CD4-positive, CD25-positive, alpha-beta regulatory T cell (primary cell): ENCODE results near the gene RPL36A. TPM values are rescaled to one million over a fixed set of nuclear protein-coding genes. Genes with fewer than 3 reads are reported as not detected.

Experiments used
- ATAC-seq, 2 donors: fragments of 150-1000 bp; cut with Tn5 transposase; one replicate each; pipeline ENCODE4 v1.10.0; 2021; ENCODE audit warnings: low read depth in 2 of 2, moderate number of reproducible peaks in 2 of 2, moderate library complexity in 1 of 2
- DNase-seq, 3 donors: peaks; one replicate each; pipeline versions ENCODE4 v3.0.0 to v3.0.0-alpha.2; 2012 to 2022; ENCODE audit warnings: mixed read lengths in 1 of 3
- H3K27ac ChIP-seq: one replicate; pipeline ENCODE4 v1.7.0; 2013; ENCODE audit warnings: mild to moderate bottlenecking, low read length; ENCODE audit not compliant: insufficient read depth, poor library complexity, severe bottlenecking
- H3K27me3 ChIP-seq: one replicate; pipeline ENCODE4 v1.7.0; 2013; ENCODE audit warnings: low read length; ENCODE audit not compliant: control insufficient read depth, insufficient read depth
- H3K36me3 ChIP-seq: one replicate; pipeline ENCODE4 v1.7.0; 2013; ENCODE audit warnings: mild to moderate bottlenecking, low read length, moderate library complexity; ENCODE audit not compliant: control insufficient read depth, insufficient read depth
- H3K4me1 ChIP-seq: 2 replicates; pipeline ENCODE4 v1.7.0; 2013; ENCODE audit warnings: mild to moderate bottlenecking, low read length; ENCODE audit not compliant: insufficient read depth, control insufficient read depth, poor library complexity, severe bottlenecking
- H3K4me3 ChIP-seq: one replicate; pipeline ENCODE4 v1.7.0; 2013; ENCODE audit warnings: low read depth, mild to moderate bottlenecking, low read length, moderate library complexity
- H3K9me3 ChIP-seq, 2 experiments: 1 replicate in 1 of 2; 2 replicates in 1 of 2; pipeline ENCODE4 v1.7.0; 2013; ENCODE audit warnings: low read length in 2 of 2, mild to moderate bottlenecking in 1 of 2, moderate library complexity in 1 of 2; ENCODE audit not compliant: control insufficient read depth in 2 of 2
- H3K27ac Mint-ChIP-seq, 3 donors: one replicate each; pipeline ENCODE4 v1.8.0; 2020 to 2022; ENCODE audit warnings: mild to moderate bottlenecking in 3 of 3, mixed read lengths in 3 of 3, moderate library complexity in 2 of 3
- H3K27me3 Mint-ChIP-seq: one replicate; pipeline ENCODE4 v1.8.0; 2022; ENCODE audit warnings: mild to moderate bottlenecking, mixed read lengths
- H3K36me3 Mint-ChIP-seq: one replicate; pipeline ENCODE4 v1.8.0; 2020; ENCODE audit warnings: mixed read lengths
- H3K4me1 Mint-ChIP-seq, 4 donors: one replicate each; pipeline ENCODE4 v1.8.0; 2020 to 2022; ENCODE audit warnings: mixed read lengths in 4 of 4, mild to moderate bottlenecking in 1 of 4
- H3K4me3 Mint-ChIP-seq, 4 donors: one replicate each; pipeline ENCODE4 v1.8.0; 2020 to 2022; ENCODE audit warnings: mild to moderate bottlenecking in 4 of 4, mixed read lengths in 4 of 4, moderate library complexity in 3 of 4
- H3K9me3 Mint-ChIP-seq, 7 donors: one replicate each; pipeline ENCODE4 v1.8.0; 2020 to 2022; ENCODE audit warnings: mixed read lengths in 7 of 7, mild to moderate bottlenecking in 3 of 7, moderate library complexity in 2 of 7
- polyA plus RNA-seq, 4 donors: library from polyadenylated mRNA; unstranded; fragments of 300-500 nt; fragmentation: Illumina TruSeq; gene quantifications; one replicate each; pipeline ENCODE4 v1.2.3, GENCODE V29; 2021
- total RNA-seq: library from RNA; stranded (reverse); gene quantifications from one replicate; pipeline ENCODE4 v1.2.3, GENCODE V29; 2022

RPL36A gene
- total and polyA plus RNA-seq, 5 donors from 2014 or later: 174 to 2,189 (median 1,666) TPM

DNA sequence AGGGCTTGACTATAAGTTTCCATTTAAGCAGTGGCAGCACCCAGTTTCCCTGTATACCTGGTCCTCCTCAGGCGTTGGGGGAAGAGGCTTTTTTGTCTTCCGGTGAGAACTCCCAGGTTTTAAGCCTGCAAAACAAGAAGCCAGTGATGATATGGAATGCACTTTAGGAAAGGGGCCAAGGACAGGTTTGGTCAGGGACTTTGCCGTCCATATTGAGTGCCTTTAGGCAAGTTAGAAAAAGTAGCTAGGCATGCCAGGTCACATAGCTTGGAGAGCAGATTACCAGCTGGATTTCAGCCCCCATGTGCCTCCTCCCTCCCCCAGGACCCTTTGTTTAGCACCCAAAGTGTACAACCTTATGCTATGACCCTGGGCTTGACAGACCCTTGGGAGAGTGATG lies 28.7 kb upstream of the RPL36A start:
- Mint-ChIP-seq H3K27me3 (no peaks in the 10 kb centered on the region), H3K36me3 (no peaks in the 10 kb centered on the region), H3K9me3 (no peaks in the 10 kb centered on the region), H3K4me1 (no peaks in the 10 kb centered on the region), H3K27ac (no peak overlapping the region), H3K4me3 (no peak overlapping the region)
- H3K27me3 ChIP-seq: no peaks in the 10 kb centered on the region
- no peaks in the 10 kb centered on the region for H3K4me1 ChIP-seq
- H3K4me3 ChIP-seq: no peak overlapping the region
- no peaks in the 10 kb centered on the region for H3K9me3 ChIP-seq
- DNase-seq (no peak), ATAC-seq (no peak)
- no peaks in the 10 kb centered on the region for H3K36me3 ChIP-seq
- no peak overlapping the region for H3K27ac ChIP-seq

DNA sequence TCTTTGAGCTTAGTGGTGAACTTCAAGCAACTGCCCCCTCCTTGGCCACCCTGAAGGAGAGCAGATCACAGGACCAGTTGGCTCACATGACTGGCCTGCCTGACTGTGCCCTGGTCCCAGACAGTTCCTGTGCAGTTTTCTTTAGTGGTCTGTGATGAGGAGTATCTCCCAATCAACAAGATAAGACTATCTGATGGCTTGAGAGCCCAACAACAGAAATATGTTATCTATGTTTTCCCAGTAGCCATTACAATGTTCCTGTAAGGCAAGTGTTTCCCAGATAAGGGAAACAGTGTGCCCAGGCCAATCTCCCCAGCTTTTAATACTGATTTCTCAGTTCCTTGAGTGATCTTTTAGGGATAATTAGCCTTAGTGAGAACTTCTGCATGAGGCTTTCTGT lies 28.1 kb upstream of the RPL36A start:
- no peak overlapping the region for H3K27ac Mint-ChIP-seq
- no peaks in the 10 kb centered on the region for H3K4me1 ChIP-seq
- no peaks in the 10 kb centered on the region for H3K36me3 Mint-ChIP-seq
- peaks cover 1% of the 10 kb centered on the region for H3K27me3 Mint-ChIP-seq
- no peaks in the 10 kb centered on the region for H3K9me3 ChIP-seq
- DNase-seq (no peak), ATAC-seq (no peak)
- H3K4me3 Mint-ChIP-seq: no peak overlapping the region
- no peaks in the 10 kb centered on the region for H3K9me3 Mint-ChIP-seq
- no peak overlapping the region for H3K27ac ChIP-seq
- no peaks in the 10 kb centered on the region for H3K27me3 ChIP-seq
- H3K4me3 ChIP-seq: no peak overlapping the region
- H3K4me1 Mint-ChIP-seq: no peaks in the 10 kb centered on the region
- no peaks in the 10 kb centered on the region for H3K36me3 ChIP-seq

DNA sequence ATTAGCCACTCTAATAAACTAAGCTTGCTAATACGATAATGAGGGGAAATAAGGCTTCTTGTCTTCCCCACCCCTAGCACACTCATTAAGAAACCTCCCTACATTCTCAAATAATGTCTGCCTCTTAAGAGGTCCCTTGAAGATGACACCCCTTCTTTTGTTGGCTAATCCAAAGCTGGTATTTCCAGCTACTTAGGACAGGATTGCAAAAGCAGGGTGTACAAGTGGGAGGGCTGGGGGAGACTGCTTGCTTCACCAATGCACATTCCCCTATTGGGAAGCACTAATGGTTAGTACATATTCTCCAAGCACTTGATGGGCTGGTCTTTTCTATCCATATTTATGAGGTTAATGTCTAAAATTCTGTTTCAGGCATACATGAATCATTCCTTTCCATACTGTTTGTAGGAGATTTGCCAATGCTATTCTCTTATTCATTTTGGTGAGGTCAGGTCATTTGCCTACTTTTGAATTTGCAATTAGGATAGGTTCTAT lies 25.5 kb upstream of the RPL36A start:
- Histone ChIP-seq H3K4me3 (no peak overlapping the region), H3K27ac (no peak overlapping the region), H3K4me1 (no peaks in the 10 kb centered on the region), H3K36me3 (no peaks in the 10 kb centered on the region), H3K9me3 (no peaks in the 10 kb centered on the region), H3K27me3 (peaks cover 3% of the 10 kb centered on the region)
- no peak for ATAC-seq
- DNase-seq: no peak
- no peaks in the 10 kb centered on the region for H3K4me1 Mint-ChIP-seq
- no peaks in the 10 kb centered on the region for H3K36me3 Mint-ChIP-seq
- H3K27ac Mint-ChIP-seq: no peak overlapping the region
- no peaks in the 10 kb centered on the region for H3K9me3 Mint-ChIP-seq
- H3K27me3 Mint-ChIP-seq: peaks cover 12% of the 10 kb centered on the region
- H3K4me3 Mint-ChIP-seq: no peak overlapping the region

- no peak overlapping the region for H3K27ac Mint-ChIP-seq
- DNase-seq: no peak
- Histone ChIP-seq H3K27me3 (peaks cover 3% of the 10 kb centered on the region), H3K27ac (no peak overlapping the region), H3K36me3 (no peaks in the 10 kb centered on the region), H3K4me1 (no peaks in the 10 kb centered on the region), H3K9me3 (no peaks in the 10 kb centered on the region), H3K4me3 (no peak overlapping the region)
- no peak for ATAC-seq
- no peaks in the 10 kb centered on the region for H3K36me3 Mint-ChIP-seq
- H3K4me1 Mint-ChIP-seq: no peaks in the 10 kb centered on the region
- H3K4me3 Mint-ChIP-seq: no peak overlapping the region
- no peaks in the 10 kb centered on the region for H3K9me3 Mint-ChIP-seq
- peaks cover 12% of the 10 kb centered on the region for H3K27me3 Mint-ChIP-seq
Observed at GRCh38 chrX:101368800-101369199, 22.0 kb upstream of the RPL36A start.

- Mint-ChIP-seq H3K27ac (no peak overlapping the region), H3K4me3 (no peak overlapping the region), H3K4me1 (no peaks in the 10 kb centered on the region), H3K27me3 (peaks cover 12% of the 10 kb centered on the region), H3K36me3 (no peaks in the 10 kb centered on the region), H3K9me3 (no peaks in the 10 kb centered on the region)
- DNase-seq (no peak), ATAC-seq (no peak)
- H3K27me3 ChIP-seq: peaks cover 3% of the 10 kb centered on the region
- no peaks in the 10 kb centered on the region for H3K36me3 ChIP-seq
- no peak overlapping the region for H3K27ac ChIP-seq
- H3K4me3 ChIP-seq: no peak overlapping the region
- no peaks in the 10 kb centered on the region for H3K9me3 ChIP-seq
- no peaks in the 10 kb centered on the region for H3K4me1 ChIP-seq
Observed at GRCh38 chrX:101369687-101370086, 21.1 kb upstream of the RPL36A start.

DNA sequence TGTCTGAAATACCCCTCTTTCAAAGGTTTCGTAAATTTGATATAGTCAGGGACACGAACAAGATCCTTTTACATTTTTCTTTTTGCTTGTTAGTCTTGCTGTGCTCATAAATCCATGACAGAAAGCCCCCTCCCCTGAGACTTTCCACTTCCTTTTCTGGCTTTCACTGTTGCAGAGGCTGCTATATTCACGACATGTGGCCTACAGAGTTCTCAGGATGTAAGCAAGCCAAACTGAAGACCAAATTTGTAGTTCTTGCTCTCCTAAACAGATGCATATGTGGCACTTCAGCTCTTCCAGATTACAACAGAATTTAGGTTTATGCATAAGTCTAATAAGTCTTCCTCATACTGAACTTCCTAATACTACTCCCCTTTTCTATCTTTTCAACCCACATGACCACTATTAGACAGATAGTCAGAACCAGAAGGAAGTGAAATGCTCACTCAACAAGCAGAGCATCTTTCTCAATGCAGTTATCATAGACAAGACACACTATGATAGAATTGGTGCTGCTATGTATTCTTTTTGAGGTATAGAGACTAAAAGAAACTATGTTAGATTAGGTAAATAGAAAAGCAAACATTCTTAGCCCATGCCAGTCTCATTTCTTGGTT lies 19.8 kb upstream of the RPL36A start:
- Mint-ChIP-seq H3K9me3 (no peaks in the 10 kb centered on the region), H3K4me1 (no peaks in the 10 kb centered on the region), H3K36me3 (no peaks in the 10 kb centered on the region), H3K27me3 (peaks cover 12% of the 10 kb centered on the region), H3K27ac (peak overlapping the region in 1 of 3 donors; percentile 3), H3K4me3 (no peak overlapping the region)
- Histone ChIP-seq H3K4me1 (no peaks in the 10 kb centered on the region), H3K27ac (no peak overlapping the region), H3K27me3 (peaks cover 3% of the 10 kb centered on the region), H3K36me3 (no peaks in the 10 kb centered on the region), H3K4me3 (no peak overlapping the region), H3K9me3 (no peaks in the 10 kb centered on the region)
- DNase-seq (no peak), ATAC-seq (no peak)

DNA sequence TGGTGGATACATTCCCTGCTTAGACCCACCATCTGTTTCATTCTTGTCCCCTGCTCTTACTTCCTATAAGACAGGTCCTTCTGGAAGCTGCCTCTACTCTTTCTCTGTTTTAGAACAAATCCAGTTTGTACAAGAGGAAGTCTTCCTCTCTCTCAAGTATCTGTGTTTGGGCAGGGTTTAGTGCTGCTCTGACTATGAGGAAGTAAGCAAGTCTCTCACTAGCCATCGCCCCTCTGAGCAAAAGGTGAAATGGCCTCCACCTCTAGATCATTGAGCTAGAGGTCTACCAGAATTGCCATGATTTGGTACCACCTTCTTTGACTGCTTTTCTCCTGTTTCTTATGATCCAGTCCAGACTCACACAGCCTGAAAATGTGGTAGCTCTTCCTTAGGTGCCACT lies 13.3 kb upstream of the RPL36A start:
- Histone ChIP-seq H3K4me1 (no peaks in the 10 kb centered on the region), H3K27ac (no peak overlapping the region), H3K4me3 (no peak overlapping the region), H3K36me3 (no peaks in the 10 kb centered on the region), H3K27me3 (no peaks in the 10 kb centered on the region), H3K9me3 (no peaks in the 10 kb centered on the region)
- ATAC-seq: no peak
- no peak for DNase-seq
- peaks cover 11% of the 10 kb centered on the region for H3K27me3 Mint-ChIP-seq
- H3K27ac Mint-ChIP-seq: no peak overlapping the region
- no peaks in the 10 kb centered on the region for H3K9me3 Mint-ChIP-seq
- no peaks in the 10 kb centered on the region for H3K4me1 Mint-ChIP-seq
- H3K36me3 Mint-ChIP-seq: no peaks in the 10 kb centered on the region
- H3K4me3 Mint-ChIP-seq: no peak overlapping the region

DNA sequence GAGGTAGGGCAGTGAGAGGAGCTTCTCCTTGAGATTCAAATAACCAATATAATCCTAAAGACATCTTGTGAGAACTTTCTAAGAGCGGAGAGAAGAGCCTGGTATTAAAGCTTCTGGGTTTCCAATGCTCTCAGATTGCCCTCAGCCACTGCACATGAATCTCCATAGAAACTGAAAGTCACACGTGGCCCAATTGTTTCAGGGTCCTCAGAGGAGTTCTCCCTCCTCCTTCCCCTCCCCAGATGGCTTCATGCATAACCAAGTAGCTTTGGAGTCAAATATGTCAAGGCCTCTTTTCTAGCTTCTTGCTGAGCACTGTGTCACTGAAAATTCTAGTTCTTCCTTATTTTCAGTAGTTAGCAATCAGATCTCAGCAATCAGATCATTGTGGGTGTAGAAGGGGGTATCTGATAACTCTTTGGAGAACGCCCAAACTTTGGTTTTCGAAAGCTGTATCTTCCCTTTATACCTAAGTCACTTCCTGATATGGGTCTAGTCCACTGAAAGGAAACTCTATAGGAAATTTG lies 7.1 kb upstream of the RPL36A start:
- Histone ChIP-seq H3K9me3 (no peaks in the 10 kb centered on the region), H3K36me3 (no peaks in the 10 kb centered on the region), H3K27ac (no peak overlapping the region), H3K4me3 (no peak overlapping the region), H3K4me1 (no peaks in the 10 kb centered on the region), H3K27me3 (no peaks in the 10 kb centered on the region)
- Mint-ChIP-seq H3K36me3 (no peaks in the 10 kb centered on the region), H3K4me1 (no peaks in the 10 kb centered on the region), H3K9me3 (no peaks in the 10 kb centered on the region), H3K4me3 (no peak overlapping the region), H3K27ac (no peak overlapping the region), H3K27me3 (peaks cover 5% of the 10 kb centered on the region)
- no peak for ATAC-seq
- DNase-seq: no peak
